Retinal pigment epithelial cell (primary cell): ENCODE results near the gene RDH14.

ENCODE experiments used
- DNase-seq: peaks from one replicate; pipeline ENCODE4 v3.0.0-alpha.2; 2010; ENCODE audit warnings: low read depth
- H3K4me3 ChIP-seq: 2 replicates; pipeline ENCODE4 v1.5.1; 2011; ENCODE audit warnings: mild to moderate bottlenecking, low read length, control low read depth, moderate library complexity
- CTCF ChIP-seq: conservative IDR thresholded peaks from 2 replicates; pipeline ENCODE4 v1.5.1; 2011; ENCODE audit warnings: low read depth, low read length, control low read depth, inconsistent platforms

Gene RDH14

DNA sequence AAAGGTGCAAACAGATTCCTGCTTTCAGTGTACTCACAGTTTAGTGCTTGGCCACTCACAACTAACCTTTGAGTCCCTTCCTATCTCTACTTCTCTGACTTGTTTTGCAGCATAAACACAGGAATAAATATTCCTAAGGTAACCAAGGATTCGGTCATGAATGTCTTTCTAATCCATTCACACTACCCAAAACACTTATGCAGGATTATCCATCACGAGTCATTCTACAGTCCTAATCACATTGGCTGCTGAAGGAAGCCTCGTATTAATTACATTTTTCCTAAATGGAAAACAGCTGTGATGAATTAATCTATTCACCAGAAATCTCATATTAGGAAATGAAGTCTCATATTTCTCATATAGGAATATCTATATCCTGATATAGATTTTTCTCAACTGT, 16.3 kb downstream of the RDH14 start:
- DNase-seq: no peak
- H3K4me3 ChIP-seq: no peak overlapping the region
- no peak for TF ChIP-seq CTCF

DNA sequence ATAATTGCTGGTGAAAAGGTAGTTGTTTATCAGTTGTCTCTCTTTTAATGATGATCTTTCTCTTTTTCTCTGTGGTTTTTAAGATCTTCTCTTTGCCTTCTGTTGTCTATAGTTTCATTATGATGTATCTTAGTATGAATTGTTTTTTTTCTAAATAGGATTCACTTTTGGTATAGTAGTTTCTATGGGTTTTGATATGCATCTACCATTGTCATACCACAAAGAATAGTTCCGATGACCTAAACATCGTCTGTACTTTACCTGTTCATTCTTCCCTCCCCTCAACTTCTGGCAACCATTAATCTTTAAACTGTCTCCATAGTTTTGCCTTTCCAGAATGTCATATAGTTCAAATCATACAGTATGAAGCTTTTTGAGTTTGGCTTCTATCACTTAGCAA, 19.6 kb downstream of the RDH14 start:
- no peak overlapping the region for H3K4me3 ChIP-seq
- no peak for TF ChIP-seq CTCF
- DNase-seq: no peak

DNA sequence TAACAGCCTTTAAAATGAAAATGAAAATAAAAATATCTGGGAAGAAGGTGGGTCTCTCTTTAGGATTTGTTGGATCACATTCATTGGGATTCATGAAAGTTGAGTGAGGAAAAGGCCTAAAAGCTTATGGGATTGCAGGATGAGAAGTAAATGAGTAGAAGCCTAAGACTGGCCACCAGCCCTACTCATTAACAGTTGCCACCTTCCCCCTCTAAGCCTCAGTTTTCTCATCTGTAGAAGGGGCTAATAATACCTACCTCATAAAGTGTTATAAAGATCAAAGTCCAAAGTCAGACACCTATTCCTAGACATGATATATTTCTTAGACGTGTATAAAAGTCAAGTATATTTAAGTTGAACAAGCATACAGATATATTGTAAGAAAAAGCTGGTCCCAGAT, 23.8 kb downstream of the RDH14 start:
- DNase-seq: no peak
- H3K4me3 ChIP-seq: no peak overlapping the region
- no peak for TF ChIP-seq CTCF

DNA sequence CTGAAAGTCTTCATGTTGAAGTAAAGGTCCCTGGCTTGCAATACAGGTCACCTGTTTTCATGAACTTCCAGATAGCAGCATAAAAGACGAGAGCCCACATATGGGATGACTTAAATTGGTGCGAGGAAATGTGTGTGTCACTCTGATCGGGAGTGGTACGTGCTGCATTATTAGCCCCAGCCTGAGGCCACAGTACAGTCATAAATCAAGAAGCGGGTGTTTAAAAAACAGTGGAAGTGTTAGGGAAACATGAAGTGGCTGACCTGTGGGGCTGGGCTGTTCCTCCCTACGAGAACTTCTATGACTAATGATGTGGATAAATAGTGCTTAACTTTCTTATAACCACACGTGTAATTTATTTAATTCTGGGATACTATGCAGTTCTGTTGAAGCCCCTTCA, 24.4 kb downstream of the RDH14 start:
- DNase-seq: no peak
- no peak overlapping the region for H3K4me3 ChIP-seq
- no peak for TF ChIP-seq CTCF

DNA sequence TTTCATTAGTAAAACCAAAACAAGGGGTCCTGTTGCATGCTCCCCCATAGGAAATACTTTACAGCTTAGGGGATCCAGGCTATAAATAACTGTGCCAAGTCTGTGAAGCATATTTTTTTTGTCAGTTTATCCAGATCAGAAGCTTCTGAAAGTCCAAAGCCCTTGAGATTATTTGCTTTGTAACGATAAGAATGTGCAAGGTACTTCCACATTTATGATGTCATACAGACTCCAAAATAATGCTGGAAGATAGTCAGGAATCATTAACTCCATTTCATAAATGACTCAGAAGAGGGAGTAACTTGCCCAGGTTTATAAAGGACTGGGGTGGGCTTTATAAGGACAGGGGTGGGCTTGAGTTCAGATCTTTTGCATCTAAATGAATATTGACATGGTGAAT, 29.3 kb downstream of the RDH14 start:
- H3K4me3 ChIP-seq: no peak overlapping the region
- DNase-seq: no peak
- no peak for TF ChIP-seq CTCF

DNA sequence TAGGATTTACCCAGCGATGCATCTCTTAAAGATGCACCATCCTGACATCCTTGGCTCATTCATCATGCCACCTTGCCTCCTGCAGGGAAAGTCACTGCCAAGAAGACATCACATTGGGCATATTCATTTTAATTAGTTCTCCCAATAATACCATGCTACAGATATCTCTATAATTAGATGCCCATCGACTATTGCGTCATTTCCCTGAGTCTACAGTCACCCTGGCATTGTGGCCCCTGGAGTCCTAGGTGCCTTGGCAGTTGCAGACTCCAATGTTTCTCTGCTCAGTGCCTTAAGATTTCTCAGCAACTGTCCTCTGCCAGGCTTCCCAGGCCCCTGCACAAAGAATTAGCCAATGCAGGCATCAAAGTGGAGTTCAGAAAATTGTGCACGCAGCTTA, 32.6 kb downstream of the RDH14 start:
- no peak overlapping the region for H3K4me3 ChIP-seq
- TF ChIP-seq CTCF: no peak
- DNase-seq: no peak

- TF ChIP-seq CTCF: no peak
- no peak for DNase-seq
- H3K4me3 ChIP-seq: no peak overlapping the region
These were observed 33.1 kb downstream of the RDH14 start for GRCh38 chr2:18527326-18527725.
